Liver (tissue), 9 donors: Measurements from ENCODE around the gene COX4I1. TPM values are rescaled to one million over a fixed set of nuclear protein-coding genes. Genes with fewer than 3 reads are reported as not detected.

Experiments
- DNase-seq: peaks from one replicate; pipeline ENCODE4 v3.0.0-alpha.2; 2017; ENCODE audit warnings: low spot score
- H3K27ac ChIP-seq, 2 donors: one replicate each; pipeline ENCODE4 v1.7.0; 2013; ENCODE audit warnings: inconsistent platforms in 2 of 2, low read length in 2 of 2, control low read depth in 1 of 2, low read depth in 1 of 2, mild to moderate bottlenecking in 1 of 2
- H3K27me3 ChIP-seq, 4 donors: one replicate each; pipeline versions ENCODE4 v1.6.1 to v1.7.0; 2013; ENCODE audit warnings: low read length in 3 of 4, inconsistent platforms in 1 of 4, mild to moderate bottlenecking in 1 of 4, moderate library complexity in 1 of 4; ENCODE audit not compliant: control insufficient read depth in 4 of 4, insufficient read depth in 4 of 4
- H3K36me3 ChIP-seq, 4 donors: one replicate each; pipeline versions ENCODE4 v1.6.1 to v1.7.0; 2013; ENCODE audit warnings: low read length in 3 of 4, mild to moderate bottlenecking in 3 of 4, low read depth in 1 of 4, moderate library complexity in 1 of 4; ENCODE audit not compliant: control insufficient read depth in 4 of 4, insufficient read depth in 3 of 4
- H3K4me1 ChIP-seq, 4 donors: one replicate each; pipeline versions ENCODE4 v1.6.1 to v1.7.0; 2013; ENCODE audit warnings: low read length in 3 of 4, mild to moderate bottlenecking in 3 of 4, moderate library complexity in 1 of 4; ENCODE audit not compliant: control insufficient read depth in 4 of 4, insufficient read depth in 4 of 4
- H3K4me3 ChIP-seq, 3 donors: one replicate each; pipeline versions ENCODE4 v1.6.1 to v1.7.0; 2013; ENCODE audit warnings: low read length in 3 of 3, control low read depth in 1 of 3, low read depth in 1 of 3, mild to moderate bottlenecking in 1 of 3
- H3K9ac ChIP-seq, 2 donors: one replicate each; pipeline ENCODE4 v1.7.0; 2013; ENCODE audit warnings: low read length in 2 of 2, mild to moderate bottlenecking in 2 of 2, moderate library complexity in 2 of 2, control low read depth in 1 of 2, low read depth in 1 of 2
- H3K9me3 ChIP-seq, 4 donors: one replicate each; pipeline versions ENCODE4 v1.6.1 to v1.7.0; 2013; ENCODE audit warnings: low read length in 3 of 4; ENCODE audit not compliant: control insufficient read depth in 4 of 4
- EGR1 ChIP-seq, 2 donors: IDR thresholded peaks; 2 replicates each; pipeline ENCODE4 v1.6.1; 2016 to 2018; ENCODE audit warnings: antibody characterized with exemption in 2 of 2, low read depth in 2 of 2
- FOXA1 ChIP-seq: IDR thresholded peaks from 2 replicates; pipeline ENCODE4 v1.6.1; 2016; ENCODE audit warnings: antibody characterized with exemption
- FOXA2 ChIP-seq: IDR thresholded peaks from 2 replicates; pipeline ENCODE4 v1.6.1; 2016; ENCODE audit warnings: antibody characterized with exemption
- GABPA ChIP-seq, 2 donors: IDR thresholded peaks in 1 of 2; conservative IDR thresholded peaks in 1 of 2; 2 replicates each; pipeline ENCODE4 v1.6.1; 2016; ENCODE audit warnings: antibody characterized with exemption in 2 of 2, mild to moderate bottlenecking in 1 of 2, moderate library complexity in 1 of 2
- HNF4A ChIP-seq, 2 donors: conservative IDR thresholded peaks; 2 replicates each; pipeline ENCODE4 v1.6.1; 2016; ENCODE audit warnings: antibody characterized with exemption in 2 of 2, mild to moderate bottlenecking in 2 of 2
- HNF4G ChIP-seq: IDR thresholded peaks from 2 replicates; pipeline ENCODE4 v1.6.1; 2016; ENCODE audit warnings: antibody characterized with exemption
- JUND ChIP-seq, 2 donors: IDR thresholded peaks; 2 replicates each; pipeline ENCODE4 v1.6.1; 2016; ENCODE audit warnings: antibody characterized with exemption in 2 of 2
- NR2F2 ChIP-seq: IDR thresholded peaks from 2 replicates; pipeline ENCODE4 v1.6.1; 2016; ENCODE audit warnings: antibody characterized with exemption
- RAD21 ChIP-seq, 2 donors: IDR thresholded peaks; 2 replicates each; pipeline ENCODE4 v1.6.1; 2016; ENCODE audit warnings: antibody characterized with exemption in 2 of 2, mild to moderate bottlenecking in 2 of 2
- RXRA ChIP-seq, 2 donors: IDR thresholded peaks; 2 replicates each; pipeline ENCODE4 v1.6.1; 2017 to 2018; ENCODE audit warnings: antibody characterized with exemption in 2 of 2, mild to moderate bottlenecking in 1 of 2
- SP1 ChIP-seq: IDR thresholded peaks from 2 replicates; pipeline ENCODE4 v1.6.1; 2018; ENCODE audit warnings: antibody characterized with exemption, mild to moderate bottlenecking
- TAF1 ChIP-seq: conservative IDR thresholded peaks from 2 replicates; pipeline ENCODE4 v1.6.1; 2016; ENCODE audit warnings: antibody characterized with exemption, mild to moderate bottlenecking
- YY1 ChIP-seq: IDR thresholded peaks from 2 replicates; pipeline ENCODE4 v1.6.1; 2016; ENCODE audit warnings: antibody characterized with exemption, mild to moderate bottlenecking
- WGBS: extraction: QIAGEN DNeasy Blood & Tissue Kit; methylation state at CpG from one replicate; pipeline ENCODE4 v1.1.7; 2013; 5-methylcytosine and 5-hydroxymethylcytosine counted together
- polyA plus RNA-seq, 2 donors: library from polyadenylated mRNA; stranded (reverse) in 1 of 2; unstranded in 1 of 2; fragments of 200-250 nt in 1 of 2; fragments of >200 nt in 1 of 2; fragmentation: Nextera tagmentation in 1 of 2; extraction: Ambion mirVana in 1 of 2; gene quantifications; one replicate each; pipeline versions ENCODE4 v1.2.1 to v1.2.3, GENCODE V29; 2013 to 2015
- total RNA-seq, 2 donors: library from RNA; depleted of rRNA; stranded (reverse); fragments of >200 nt; gene quantifications; one replicate each; pipeline ENCODE4 v1.2.3, GENCODE V29; 2014
- TF ChIP-seq, protein P1 (sequence below): IDR thresholded peaks from 2 replicates; pipeline ENCODE4 v1.6.1; 2016; ENCODE audit warnings: antibody characterized with exemption
- TF ChIP-seq, protein P2 (sequence below): IDR thresholded peaks from 2 replicates; pipeline ENCODE4 v1.6.1; 2016; ENCODE audit warnings: antibody characterized with exemption
- TF ChIP-seq, protein P3 (sequence below): fragments of 150-350 bp; IDR thresholded peaks from 2 replicates; pipeline ENCODE4 v1.5.1; 2017; ENCODE audit warnings: improper control_type of control experiment, low read depth, low read length; ENCODE audit not compliant: missing input control
- TF ChIP-seq, protein P4 (sequence below): IDR thresholded peaks from 2 replicates; pipeline ENCODE4 v1.6.1; 2016; ENCODE audit warnings: antibody characterized with exemption
- TF ChIP-seq, protein P5 (sequence below): IDR thresholded peaks from 2 replicates; pipeline ENCODE4 v1.6.1; 2016; ENCODE audit warnings: antibody characterized with exemption, mild to moderate bottlenecking
- donor health status: healthy.
- donor health status: healthy.
- donor health status: healthy.
- donor health status: healthy.
- donor health status: healthy.

The COX4I1 gene
- total and polyA plus RNA-seq, 4 donors, result 186 to 576 (median 331) TPM

DNA sequence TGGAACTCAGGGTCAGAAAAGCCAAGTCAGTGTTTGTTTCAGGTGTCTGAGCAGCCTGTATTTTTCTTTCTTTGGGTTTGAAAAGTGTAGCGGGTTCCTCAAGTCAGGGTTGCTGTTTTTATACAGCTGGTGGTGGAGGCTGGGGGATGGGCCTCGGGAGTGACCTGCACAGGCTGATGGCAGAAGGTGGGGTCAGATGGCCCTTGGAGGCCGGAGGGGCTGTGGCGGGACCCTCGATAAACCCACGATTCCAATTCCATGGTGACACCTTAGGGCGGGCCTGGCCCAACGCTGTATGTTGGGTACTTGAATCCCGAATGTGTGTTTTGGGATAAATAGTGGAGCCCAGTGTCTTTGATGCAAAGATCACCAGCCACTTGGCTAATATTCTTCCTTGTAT, 28.7 kb downstream of the COX4I1 start:
- WGBS, result 87% methylated on average over 9 of the region's 9 CpGs
- H3K4me3 ChIP-seq, result no peak overlapping the region
- DNase-seq, result no peak
- H3K9me3 ChIP-seq, result no peaks in the 10 kb centered on the region
- no peaks in the 10 kb centered on the region for H3K27me3 ChIP-seq
- no peaks in the 10 kb centered on the region for H3K36me3 ChIP-seq
- TF ChIP-seq, protein P1, sequence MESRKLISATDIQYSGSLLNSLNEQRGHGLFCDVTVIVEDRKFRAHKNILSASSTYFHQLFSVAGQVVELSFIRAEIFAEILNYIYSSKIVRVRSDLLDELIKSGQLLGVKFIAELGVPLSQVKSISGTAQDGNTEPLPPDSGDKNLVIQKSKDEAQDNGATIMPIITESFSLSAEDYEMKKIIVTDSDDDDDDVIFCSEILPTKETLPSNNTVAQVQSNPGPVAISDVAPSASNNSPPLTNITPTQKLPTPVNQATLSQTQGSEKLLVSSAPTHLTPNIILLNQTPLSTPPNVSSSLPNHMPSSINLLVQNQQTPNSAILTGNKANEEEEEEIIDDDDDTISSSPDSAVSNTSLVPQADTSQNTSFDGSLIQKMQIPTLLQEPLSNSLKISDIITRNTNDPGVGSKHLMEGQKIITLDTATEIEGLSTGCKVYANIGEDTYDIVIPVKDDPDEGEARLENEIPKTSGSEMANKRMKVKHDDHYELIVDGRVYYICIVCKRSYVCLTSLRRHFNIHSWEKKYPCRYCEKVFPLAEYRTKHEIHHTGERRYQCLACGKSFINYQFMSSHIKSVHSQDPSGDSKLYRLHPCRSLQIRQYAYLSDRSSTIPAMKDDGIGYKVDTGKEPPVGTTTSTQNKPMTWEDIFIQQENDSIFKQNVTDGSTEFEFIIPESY, result no peak
- TF ChIP-seq SP1, result no peak
- no peak for TF ChIP-seq YY1
- TF ChIP-seq, protein P2, sequence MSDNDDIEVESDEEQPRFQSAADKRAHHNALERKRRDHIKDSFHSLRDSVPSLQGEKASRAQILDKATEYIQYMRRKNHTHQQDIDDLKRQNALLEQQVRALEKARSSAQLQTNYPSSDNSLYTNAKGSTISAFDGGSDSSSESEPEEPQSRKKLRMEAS, result no peak
- TF ChIP-seq, protein P3, sequence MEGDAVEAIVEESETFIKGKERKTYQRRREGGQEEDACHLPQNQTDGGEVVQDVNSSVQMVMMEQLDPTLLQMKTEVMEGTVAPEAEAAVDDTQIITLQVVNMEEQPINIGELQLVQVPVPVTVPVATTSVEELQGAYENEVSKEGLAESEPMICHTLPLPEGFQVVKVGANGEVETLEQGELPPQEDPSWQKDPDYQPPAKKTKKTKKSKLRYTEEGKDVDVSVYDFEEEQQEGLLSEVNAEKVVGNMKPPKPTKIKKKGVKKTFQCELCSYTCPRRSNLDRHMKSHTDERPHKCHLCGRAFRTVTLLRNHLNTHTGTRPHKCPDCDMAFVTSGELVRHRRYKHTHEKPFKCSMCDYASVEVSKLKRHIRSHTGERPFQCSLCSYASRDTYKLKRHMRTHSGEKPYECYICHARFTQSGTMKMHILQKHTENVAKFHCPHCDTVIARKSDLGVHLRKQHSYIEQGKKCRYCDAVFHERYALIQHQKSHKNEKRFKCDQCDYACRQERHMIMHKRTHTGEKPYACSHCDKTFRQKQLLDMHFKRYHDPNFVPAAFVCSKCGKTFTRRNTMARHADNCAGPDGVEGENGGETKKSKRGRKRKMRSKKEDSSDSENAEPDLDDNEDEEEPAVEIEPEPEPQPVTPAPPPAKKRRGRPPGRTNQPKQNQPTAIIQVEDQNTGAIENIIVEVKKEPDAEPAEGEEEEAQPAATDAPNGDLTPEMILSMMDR, result no peak
- no peak overlapping the region for H3K9ac ChIP-seq
- no peak overlapping the region for H3K27ac ChIP-seq
- H3K4me1 ChIP-seq, result no peaks in the 10 kb centered on the region

DNA sequence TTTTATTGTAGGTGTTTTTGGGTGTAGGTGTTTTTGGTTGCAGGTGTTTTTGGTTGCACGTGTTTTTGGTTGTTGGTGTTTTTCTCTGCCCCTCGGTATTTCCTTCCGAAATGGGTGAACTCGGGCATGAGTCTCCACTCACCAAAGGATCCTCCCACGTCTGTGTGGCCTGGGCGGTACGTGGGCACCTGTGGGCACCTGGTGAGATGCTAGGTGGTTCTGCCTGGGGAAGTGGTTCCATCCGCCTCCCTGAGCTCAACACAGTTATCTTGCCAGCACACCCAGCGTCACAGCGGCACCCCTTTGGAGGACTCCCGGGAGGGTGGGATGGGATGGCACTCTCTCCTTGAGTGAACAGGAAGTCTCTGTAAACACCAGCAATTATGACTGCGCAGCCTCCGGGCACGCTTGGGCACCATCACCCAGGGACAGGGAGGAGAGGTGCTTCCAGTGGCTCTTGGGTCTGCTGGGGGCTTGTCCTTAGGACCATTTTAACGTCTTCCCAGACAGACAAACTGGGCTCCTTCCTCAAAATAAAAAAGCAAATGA, 29.8 kb downstream of the COX4I1 start:
- H3K4me1 ChIP-seq, result no peaks in the 10 kb centered on the region
- H3K9me3 ChIP-seq, result no peaks in the 10 kb centered on the region
- H3K27ac ChIP-seq, result no peak overlapping the region
- WGBS, result 80% methylated on average over 15 of the region's 15 CpGs
- TF ChIP-seq YY1 (no peak), JUND (IDR thresholded peaks at IDR 0.05) (no peak), SP1 (no peak), EGR1 (IDR thresholded peaks at IDR 0.05; ENCODE audit: low read depth in 2 of 2) (no peak), NR2F2 (no peak), FOXA1 (no peak), FOXA2 (no peak), TAF1 (no peak), RXRA (IDR thresholded peaks at IDR 0.05) (no peak), HNF4G (no peak), HNF4A (conservative IDR thresholded peaks at IDR 0.05) (no peak), GABPA (IDR thresholded peaks at IDR 0.05 in 1 of 2, conservative IDR thresholded peaks at IDR 0.05 in 1 of 2) (no peak), RAD21 (IDR thresholded peaks at IDR 0.05) (no peak)
- TF ChIP-seq, protein P3, result no peak
- TF ChIP-seq, protein P2, result no peak
- TF ChIP-seq, protein P1, result no peak
- TF ChIP-seq, protein P4, sequence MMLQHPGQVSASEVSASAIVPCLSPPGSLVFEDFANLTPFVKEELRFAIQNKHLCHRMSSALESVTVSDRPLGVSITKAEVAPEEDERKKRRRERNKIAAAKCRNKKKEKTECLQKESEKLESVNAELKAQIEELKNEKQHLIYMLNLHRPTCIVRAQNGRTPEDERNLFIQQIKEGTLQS, result no peak
- TF ChIP-seq, protein P5, sequence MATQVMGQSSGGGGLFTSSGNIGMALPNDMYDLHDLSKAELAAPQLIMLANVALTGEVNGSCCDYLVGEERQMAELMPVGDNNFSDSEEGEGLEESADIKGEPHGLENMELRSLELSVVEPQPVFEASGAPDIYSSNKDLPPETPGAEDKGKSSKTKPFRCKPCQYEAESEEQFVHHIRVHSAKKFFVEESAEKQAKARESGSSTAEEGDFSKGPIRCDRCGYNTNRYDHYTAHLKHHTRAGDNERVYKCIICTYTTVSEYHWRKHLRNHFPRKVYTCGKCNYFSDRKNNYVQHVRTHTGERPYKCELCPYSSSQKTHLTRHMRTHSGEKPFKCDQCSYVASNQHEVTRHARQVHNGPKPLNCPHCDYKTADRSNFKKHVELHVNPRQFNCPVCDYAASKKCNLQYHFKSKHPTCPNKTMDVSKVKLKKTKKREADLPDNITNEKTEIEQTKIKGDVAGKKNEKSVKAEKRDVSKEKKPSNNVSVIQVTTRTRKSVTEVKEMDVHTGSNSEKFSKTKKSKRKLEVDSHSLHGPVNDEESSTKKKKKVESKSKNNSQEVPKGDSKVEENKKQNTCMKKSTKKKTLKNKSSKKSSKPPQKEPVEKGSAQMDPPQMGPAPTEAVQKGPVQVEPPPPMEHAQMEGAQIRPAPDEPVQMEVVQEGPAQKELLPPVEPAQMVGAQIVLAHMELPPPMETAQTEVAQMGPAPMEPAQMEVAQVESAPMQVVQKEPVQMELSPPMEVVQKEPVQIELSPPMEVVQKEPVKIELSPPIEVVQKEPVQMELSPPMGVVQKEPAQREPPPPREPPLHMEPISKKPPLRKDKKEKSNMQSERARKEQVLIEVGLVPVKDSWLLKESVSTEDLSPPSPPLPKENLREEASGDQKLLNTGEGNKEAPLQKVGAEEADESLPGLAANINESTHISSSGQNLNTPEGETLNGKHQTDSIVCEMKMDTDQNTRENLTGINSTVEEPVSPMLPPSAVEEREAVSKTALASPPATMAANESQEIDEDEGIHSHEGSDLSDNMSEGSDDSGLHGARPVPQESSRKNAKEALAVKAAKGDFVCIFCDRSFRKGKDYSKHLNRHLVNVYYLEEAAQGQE, result no peak
- H3K4me3 ChIP-seq, result no peak overlapping the region
- H3K27me3 ChIP-seq, result no peaks in the 10 kb centered on the region
- H3K36me3 ChIP-seq, result no peaks in the 10 kb centered on the region
- H3K9ac ChIP-seq, result no peak overlapping the region
- DNase-seq, result no peak
